Measurements from ENCODE around the gene IGFL2.
"Not testable (repeated sequence)": the region's sequence is repeated elsewhere in the genome, so short reads cannot be mapped to it uniquely, and the experiment has no call there.

The IGFL2 gene

DNA sequence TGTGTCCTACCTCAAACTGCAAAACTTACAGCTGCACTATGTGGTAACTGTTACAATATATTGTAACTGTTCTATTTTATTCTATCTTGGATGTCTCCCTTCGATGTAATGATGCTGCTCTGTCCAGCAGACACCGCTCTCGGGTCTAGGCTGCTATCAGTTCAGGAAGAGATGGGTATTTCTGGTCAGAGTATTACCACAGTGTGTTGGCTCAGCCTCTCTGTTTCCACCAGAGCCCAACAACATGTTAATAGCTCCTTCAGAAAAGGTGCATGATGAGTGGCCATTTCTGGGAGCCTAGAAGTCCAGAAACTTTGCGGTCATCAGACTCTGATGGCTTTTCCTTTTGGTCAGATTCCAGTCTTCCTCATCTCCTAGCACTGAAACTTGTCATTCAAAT is 45.6 kb downstream of the IGFL2 start:
- no peak for TF ChIP-seq CTCF (IDR thresholded peaks at IDR 0.05; ENCODE audit: low read length, missing control alignments)
- DNase-seq (ENCODE audit: low read depth): no peak
- no peak overlapping the region for H3K4me3 ChIP-seq (replicated peaks; ENCODE audit: low read depth, low read length)

DNA sequence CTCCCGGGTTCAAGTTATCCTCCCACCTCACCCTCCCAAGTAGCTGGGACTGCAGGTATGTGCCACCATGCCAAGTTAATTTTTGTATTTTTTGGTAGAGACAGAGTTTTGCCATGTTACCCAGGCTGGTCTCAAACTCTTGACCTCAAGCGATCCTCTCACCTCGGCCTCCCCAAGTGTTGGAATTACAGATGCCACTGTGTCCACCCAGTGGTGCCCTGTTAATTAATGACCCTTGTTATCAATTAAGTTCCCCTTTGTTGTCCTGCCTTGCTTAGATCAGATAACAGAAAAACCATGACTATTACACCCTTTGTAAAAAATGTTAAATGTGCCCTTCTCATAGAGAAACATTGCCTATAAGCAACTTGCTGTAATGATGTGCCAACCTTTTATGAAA is 47.1 kb downstream of the IGFL2 start:
- no peak for TF ChIP-seq CTCF (IDR thresholded peaks at IDR 0.05; ENCODE audit: low read length, missing control alignments)
- no peak for DNase-seq (ENCODE audit: low read depth)
- H3K4me3 ChIP-seq (replicated peaks; ENCODE audit: low read depth, low read length): no peak overlapping the region

DNA sequence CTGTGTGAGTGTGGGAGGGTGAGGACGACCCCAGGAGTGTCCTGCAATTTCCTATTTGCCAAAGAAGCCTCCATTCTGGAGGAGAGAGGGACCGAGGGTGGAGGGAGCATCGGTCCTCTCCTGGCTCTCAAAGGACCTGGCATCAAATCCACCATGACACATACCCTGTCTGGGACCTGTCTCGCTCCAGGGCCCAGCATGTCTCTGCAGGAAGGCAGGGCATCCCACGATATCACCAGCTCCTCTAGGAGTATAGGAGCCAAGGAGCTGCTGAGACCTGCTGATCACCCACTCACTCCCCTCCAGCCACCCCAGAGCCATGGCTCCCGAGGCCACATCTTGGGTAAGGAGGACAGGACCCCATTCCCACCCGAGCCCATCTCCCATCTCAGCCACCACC is 47.9 kb downstream of the IGFL2 start:
- H3K4me3 ChIP-seq (replicated peaks; ENCODE audit: low read depth, low read length); DNase-seq (ENCODE audit: low read depth): not testable (repeated sequence)

GRCh38 chr19:46196410-46197124 is 48.5 kb downstream of the IGFL2 start:
- TF ChIP-seq CTCF (IDR thresholded peaks at IDR 0.05; ENCODE audit: low read length, missing control alignments): no peak

DNA sequence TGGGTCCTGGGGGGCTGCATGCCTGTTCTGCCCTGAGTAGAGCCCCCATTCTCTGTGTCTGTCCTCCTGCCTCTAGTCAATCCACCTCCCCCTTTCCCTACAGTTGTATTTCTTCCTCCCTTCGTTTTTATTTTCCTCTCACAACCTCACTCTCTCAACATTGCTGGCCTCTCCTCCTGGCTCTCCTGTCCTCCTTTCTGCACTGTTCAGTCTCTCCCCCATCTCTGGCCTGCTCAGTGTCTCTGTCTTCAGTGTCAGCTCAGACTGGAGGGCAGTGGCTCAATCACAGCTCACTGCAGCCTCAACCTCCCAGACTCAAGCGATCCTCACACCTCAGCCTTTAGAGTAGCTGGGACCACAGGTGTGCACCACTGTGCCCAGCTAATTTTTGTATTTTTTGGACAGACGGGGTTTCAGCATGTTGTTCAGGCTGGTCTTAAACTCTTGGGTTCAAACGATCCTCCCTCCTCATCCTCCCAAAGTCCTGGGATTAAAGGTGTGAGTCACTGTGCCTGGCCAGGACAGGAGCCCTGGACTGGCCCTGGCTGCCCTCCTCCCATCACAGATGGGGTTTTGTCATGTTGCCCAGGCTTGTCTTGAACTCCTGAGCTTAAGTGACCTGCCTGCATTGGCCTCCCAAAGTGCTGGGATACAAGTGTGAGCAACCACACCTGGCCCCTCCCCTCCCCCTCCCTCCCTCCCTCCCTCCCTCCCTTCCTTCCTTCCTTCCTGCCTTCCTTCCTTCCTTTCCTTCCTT is 49.5 kb downstream of the IGFL2 start:
- no peak for TF ChIP-seq CTCF (IDR thresholded peaks at IDR 0.05; ENCODE audit: low read length, missing control alignments)
- no peak for DNase-seq (ENCODE audit: low read depth)
- H3K4me3 ChIP-seq (replicated peaks; ENCODE audit: low read depth, low read length): no peak overlapping the region

More at GRCh38 chr19:46196410-46197124, 48.5 kb downstream of the IGFL2 start:
- H3K4me3 ChIP-seq (replicated peaks; ENCODE audit: low read depth, low read length): no peak overlapping the region
- DNase-seq (ENCODE audit: low read depth): no peak

DNA sequence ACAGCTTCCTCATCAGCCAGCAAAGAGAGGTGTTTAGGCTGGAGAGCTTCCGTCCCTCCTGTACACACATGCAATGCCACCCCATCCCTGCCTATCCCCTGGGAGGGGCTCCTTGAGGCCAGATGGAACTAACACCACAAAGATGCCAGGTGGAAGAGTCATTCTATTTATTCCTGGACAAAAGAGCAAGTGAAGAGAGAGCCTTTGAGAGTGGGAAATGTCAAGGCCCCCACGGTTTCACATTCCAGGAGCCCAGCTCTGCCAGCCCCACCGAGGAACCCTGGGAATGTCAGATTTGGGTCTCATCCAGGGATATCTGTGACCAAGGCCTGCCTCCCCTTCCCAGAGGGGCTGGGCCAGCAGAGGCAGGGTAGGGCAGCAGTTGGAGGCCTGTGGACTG is 50.7 kb downstream of the IGFL2 start:
- H3K4me3 ChIP-seq (replicated peaks; ENCODE audit: low read depth, low read length): no peak overlapping the region
- DNase-seq (ENCODE audit: low read depth): no peak
- no peak for TF ChIP-seq CTCF (IDR thresholded peaks at IDR 0.05; ENCODE audit: low read length, missing control alignments)

- H3K4me3 ChIP-seq (replicated peaks; ENCODE audit: low read depth, low read length): no peak overlapping the region
- DNase-seq (ENCODE audit: low read depth): no peak
- no peak for TF ChIP-seq CTCF (IDR thresholded peaks at IDR 0.05; ENCODE audit: low read length, missing control alignments)
Observed at GRCh38 chr19:46201454-46202310, 53.6 kb downstream of the IGFL2 start.
